ENCODE measurements around the gene GNAZ.

DNA sequence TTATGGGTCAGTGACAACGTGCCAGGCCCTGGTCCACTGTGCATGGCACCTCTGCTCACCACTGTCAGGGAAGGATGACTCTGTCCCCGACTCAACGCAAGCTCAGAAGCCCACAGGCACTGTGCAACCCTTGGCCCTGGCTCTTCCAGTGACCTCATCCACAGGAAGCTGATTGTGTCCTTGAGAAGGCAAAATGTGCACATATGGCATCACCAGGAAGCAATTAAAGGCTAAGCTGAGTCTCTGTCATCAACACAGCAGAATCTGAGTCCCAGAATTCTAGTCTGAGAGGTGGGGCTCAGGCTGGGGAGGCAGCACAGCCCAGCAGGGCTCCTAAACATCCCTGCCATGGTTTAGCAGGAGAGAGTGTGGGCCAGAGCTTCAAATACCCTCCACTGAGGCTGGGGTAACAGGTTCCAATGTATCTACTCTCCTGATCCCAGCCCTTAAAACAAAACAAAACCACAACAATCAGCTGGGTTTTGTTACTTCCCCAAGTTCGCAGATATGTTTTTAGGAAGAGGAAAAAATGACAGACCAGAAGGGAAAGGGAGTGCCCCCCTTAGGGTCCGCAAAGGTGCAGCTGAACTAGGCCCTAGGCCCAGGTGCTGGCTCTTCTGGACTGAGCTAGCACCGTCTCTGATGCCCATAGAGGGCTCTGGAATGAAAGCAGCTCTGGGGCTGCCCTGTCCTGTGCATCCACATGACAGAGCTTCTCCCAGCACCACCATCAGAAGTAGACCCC, 33.5 kb upstream of the GNAZ start:
- TF ChIP-seq, protein P1, sequence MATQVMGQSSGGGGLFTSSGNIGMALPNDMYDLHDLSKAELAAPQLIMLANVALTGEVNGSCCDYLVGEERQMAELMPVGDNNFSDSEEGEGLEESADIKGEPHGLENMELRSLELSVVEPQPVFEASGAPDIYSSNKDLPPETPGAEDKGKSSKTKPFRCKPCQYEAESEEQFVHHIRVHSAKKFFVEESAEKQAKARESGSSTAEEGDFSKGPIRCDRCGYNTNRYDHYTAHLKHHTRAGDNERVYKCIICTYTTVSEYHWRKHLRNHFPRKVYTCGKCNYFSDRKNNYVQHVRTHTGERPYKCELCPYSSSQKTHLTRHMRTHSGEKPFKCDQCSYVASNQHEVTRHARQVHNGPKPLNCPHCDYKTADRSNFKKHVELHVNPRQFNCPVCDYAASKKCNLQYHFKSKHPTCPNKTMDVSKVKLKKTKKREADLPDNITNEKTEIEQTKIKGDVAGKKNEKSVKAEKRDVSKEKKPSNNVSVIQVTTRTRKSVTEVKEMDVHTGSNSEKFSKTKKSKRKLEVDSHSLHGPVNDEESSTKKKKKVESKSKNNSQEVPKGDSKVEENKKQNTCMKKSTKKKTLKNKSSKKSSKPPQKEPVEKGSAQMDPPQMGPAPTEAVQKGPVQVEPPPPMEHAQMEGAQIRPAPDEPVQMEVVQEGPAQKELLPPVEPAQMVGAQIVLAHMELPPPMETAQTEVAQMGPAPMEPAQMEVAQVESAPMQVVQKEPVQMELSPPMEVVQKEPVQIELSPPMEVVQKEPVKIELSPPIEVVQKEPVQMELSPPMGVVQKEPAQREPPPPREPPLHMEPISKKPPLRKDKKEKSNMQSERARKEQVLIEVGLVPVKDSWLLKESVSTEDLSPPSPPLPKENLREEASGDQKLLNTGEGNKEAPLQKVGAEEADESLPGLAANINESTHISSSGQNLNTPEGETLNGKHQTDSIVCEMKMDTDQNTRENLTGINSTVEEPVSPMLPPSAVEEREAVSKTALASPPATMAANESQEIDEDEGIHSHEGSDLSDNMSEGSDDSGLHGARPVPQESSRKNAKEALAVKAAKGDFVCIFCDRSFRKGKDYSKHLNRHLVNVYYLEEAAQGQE (IDR thresholded peaks at IDR 0.05; ENCODE audit: low read depth) = no peak
- TF ChIP-seq YY1 (IDR thresholded peaks at IDR 0.05; ENCODE audit: low read depth) = no peak

Measured in Ishikawa (cell line).